ENCODE measurements around the gene IL34.

DNA sequence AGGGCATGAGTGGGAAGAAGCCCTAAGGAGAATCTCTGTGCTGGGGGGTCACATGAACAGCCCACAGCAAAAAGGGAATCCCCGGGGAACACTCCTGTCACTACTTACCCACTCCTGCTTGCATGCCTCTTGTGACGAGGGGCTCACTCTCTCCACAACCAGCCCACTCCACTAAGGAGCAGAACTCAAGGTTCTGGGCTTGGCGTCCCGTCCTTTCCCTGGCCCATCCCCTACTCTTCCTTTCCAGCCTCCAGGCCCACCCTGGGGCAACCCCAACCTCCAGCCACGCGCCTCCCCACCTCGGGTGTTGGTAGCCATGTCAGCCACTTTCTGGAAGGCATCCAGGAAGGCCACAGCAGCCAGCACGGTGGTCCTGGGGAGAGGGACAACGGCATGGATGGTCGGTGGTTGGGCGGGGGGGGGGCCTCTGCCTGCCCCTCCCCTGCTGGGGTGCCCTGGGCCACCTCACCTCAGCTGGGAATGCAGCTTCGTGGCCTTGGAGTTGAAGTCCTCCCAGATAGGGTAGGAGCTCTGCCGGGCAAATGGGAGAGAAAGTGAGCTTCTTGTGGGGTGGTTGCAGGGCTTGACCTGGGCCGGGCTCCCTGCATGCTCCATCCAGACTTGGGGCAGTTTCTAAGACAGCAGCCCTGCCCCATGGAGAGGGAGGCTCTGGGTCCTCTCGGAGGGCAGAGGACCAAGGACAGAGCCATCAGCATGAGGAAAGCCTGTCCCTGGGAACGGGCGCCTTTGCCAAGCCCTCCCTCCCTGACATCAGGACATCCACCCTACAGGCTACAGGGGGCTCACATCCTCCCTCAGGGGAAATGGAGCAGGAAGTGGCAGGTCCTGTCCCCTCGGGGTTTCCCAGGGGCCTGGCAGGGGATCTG lies 34.4 kb downstream of the IL34 start:
- TF ChIP-seq, protein P1, sequence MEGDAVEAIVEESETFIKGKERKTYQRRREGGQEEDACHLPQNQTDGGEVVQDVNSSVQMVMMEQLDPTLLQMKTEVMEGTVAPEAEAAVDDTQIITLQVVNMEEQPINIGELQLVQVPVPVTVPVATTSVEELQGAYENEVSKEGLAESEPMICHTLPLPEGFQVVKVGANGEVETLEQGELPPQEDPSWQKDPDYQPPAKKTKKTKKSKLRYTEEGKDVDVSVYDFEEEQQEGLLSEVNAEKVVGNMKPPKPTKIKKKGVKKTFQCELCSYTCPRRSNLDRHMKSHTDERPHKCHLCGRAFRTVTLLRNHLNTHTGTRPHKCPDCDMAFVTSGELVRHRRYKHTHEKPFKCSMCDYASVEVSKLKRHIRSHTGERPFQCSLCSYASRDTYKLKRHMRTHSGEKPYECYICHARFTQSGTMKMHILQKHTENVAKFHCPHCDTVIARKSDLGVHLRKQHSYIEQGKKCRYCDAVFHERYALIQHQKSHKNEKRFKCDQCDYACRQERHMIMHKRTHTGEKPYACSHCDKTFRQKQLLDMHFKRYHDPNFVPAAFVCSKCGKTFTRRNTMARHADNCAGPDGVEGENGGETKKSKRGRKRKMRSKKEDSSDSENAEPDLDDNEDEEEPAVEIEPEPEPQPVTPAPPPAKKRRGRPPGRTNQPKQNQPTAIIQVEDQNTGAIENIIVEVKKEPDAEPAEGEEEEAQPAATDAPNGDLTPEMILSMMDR (IDR thresholded peaks at IDR 0.05; ENCODE audit: low read length) = no peak
- TF ChIP-seq EZH2 (IDR thresholded peaks at IDR 0.05; ENCODE audit: borderline replicate concordance, low read length) = no peak

Data from OCI-LY1 (cell line).